B cell (primary cell): ENCODE results near the gene ULK1. TPM values are rescaled to one million over a fixed set of nuclear protein-coding genes. Genes with fewer than 3 reads are reported as not detected.

Source experiments
- ATAC-seq: fragments of 200-7000 bp; cut with Tn5 transposase; one replicate; pipeline ENCODE4 v1.10.0; 2021; ENCODE audit warnings: low read depth, mild to moderate bottlenecking, moderate number of reproducible peaks, moderate library complexity
- CTCF ChIA-PET: fragments of 350-600 bp; sonication (Branson Sonifier 250); formaldehyde crosslinking; loops from one replicate; lab custom pipeline; 2021; ENCODE audit warnings: antibody characterized with exemption, inconsistent platforms; lab: Charles Lee
- POLR2A ChIA-PET: fragments of 350-600 bp; sonication (Branson Sonifier 250); formaldehyde crosslinking; loops from one replicate; lab custom pipeline; 2021; ENCODE audit warnings: antibody characterized with exemption; lab: Charles Lee
- DNase-seq: peaks from one replicate; pipeline ENCODE4 v3.0.0; 2013
- H2AFZ ChIP-seq: 2 replicates; pipeline ENCODE4 v1.6.1; 2012; ENCODE audit warnings: mild to moderate bottlenecking, low read depth, low read length; ENCODE audit not compliant: insufficient read depth, poor library complexity, severe bottlenecking
- H3K27ac ChIP-seq, 2 donors: 1 replicate in 1 of 2; 2 replicates in 1 of 2; pipeline ENCODE4 v1.5.1; 2012 to 2013; ENCODE audit warnings: low read length in 2 of 2, mild to moderate bottlenecking in 2 of 2, moderate library complexity in 1 of 2
- H3K27me3 ChIP-seq, 4 experiments: fragments of 200-600 bp in 1 of 4; sonication (generic) in 1 of 4; replicated peaks in 1 of 4; 1 replicate in 2 of 4; 2 replicates in 2 of 4; pipeline versions ENCODE4 v1.6.1 to v1.7.0; 2013 to 2016; ENCODE audit warnings: low read length in 3 of 4, mild to moderate bottlenecking in 2 of 4, mixed read lengths in 1 of 4, moderate library complexity in 1 of 4; ENCODE audit not compliant: insufficient read depth in 4 of 4, control insufficient read depth in 3 of 4; ENCODE audit errors: control extremely low read depth in 1 of 4
- H3K36me3 ChIP-seq, 2 experiments: replicated peaks in 1 of 2; 1 replicate in 1 of 2; 2 replicates in 1 of 2; pipeline versions ENCODE4 v1.6.1 to v1.7.1; 2013; ENCODE audit warnings: low read length in 1 of 2; ENCODE audit not compliant: insufficient read depth in 2 of 2, control insufficient read depth in 1 of 2; ENCODE audit errors: control extremely low read depth in 1 of 2, extremely low read depth in 1 of 2
- H3K4me1 ChIP-seq, 2 donors: fragments of 200-600 bp in 1 of 2; sonication (generic) in 1 of 2; 1 replicate in 1 of 2; 2 replicates in 1 of 2; pipeline versions ENCODE4 v1.5.1 to v1.6.1; 2013 to 2017; ENCODE audit warnings: low read length in 2 of 2; ENCODE audit not compliant: control insufficient read depth in 2 of 2, insufficient read depth in 2 of 2
- H3K4me2 ChIP-seq: replicated peaks from 2 replicates; pipeline ENCODE3; 2012; ENCODE audit warnings: mild to moderate bottlenecking, low read depth, low read length; ENCODE audit not compliant: poor library complexity, severe bottlenecking
- H3K4me3 ChIP-seq, 5 experiments: fragments of 200-600 bp in 1 of 5; sonication (generic) in 1 of 5; 1 replicate in 3 of 5; 2 replicates in 2 of 5; pipeline versions ENCODE4 v1.5.1 to v1.7.0; 2011 to 2016; ENCODE audit warnings: low read length in 4 of 5, mild to moderate bottlenecking in 4 of 5, low read depth in 2 of 5, control low read depth in 1 of 5, moderate library complexity in 1 of 5; ENCODE audit not compliant: insufficient read depth in 1 of 5; ENCODE audit errors: control extremely low read depth in 1 of 5, extremely low read depth in 1 of 5
- H3K79me2 ChIP-seq: fragments of 200-600 bp; sonication (generic); one replicate; pipeline ENCODE4 v1.6.0; 2016; ENCODE audit warnings: low read length; ENCODE audit not compliant: control insufficient read depth, insufficient read depth
- H3K9ac ChIP-seq: fragments of 200-600 bp; sonication (generic); 2 replicates; pipeline ENCODE4 v1.6.1; 2017; ENCODE audit warnings: mild to moderate bottlenecking, low read length, moderate library complexity
- H3K9me3 ChIP-seq, 3 donors: one replicate each; pipeline versions ENCODE4 v1.6.1 to v1.7.1; 2013; ENCODE audit warnings: low read length in 2 of 3; ENCODE audit not compliant: control insufficient read depth in 2 of 3, insufficient read depth in 1 of 3; ENCODE audit errors: control extremely low read depth in 1 of 3
- H4K20me1 ChIP-seq: 2 replicates; pipeline ENCODE4 v1.6.0; 2012; ENCODE audit warnings: mild to moderate bottlenecking, low read length; ENCODE audit not compliant: insufficient read depth, control insufficient read depth, poor library complexity, severe bottlenecking
- H3K27ac Mint-ChIP-seq: one replicate; pipeline ENCODE4 v1.8.0; 2021; ENCODE audit warnings: mixed read lengths
- H3K27me3 Mint-ChIP-seq: one replicate; pipeline ENCODE4 v1.8.0; 2021; ENCODE audit warnings: mixed read lengths
- H3K4me1 Mint-ChIP-seq: one replicate; pipeline ENCODE4 v1.8.0; 2021; ENCODE audit warnings: mixed read lengths
- H3K4me3 Mint-ChIP-seq: one replicate; pipeline ENCODE4 v1.8.0; 2021; ENCODE audit warnings: mixed read lengths
- H3K9me3 Mint-ChIP-seq: one replicate; pipeline ENCODE4 v1.8.0; 2022; ENCODE audit warnings: mixed read lengths; ENCODE audit not compliant: insufficient read depth
- EZH2 ChIP-seq: IDR thresholded peaks from 2 replicates; pipeline ENCODE4 v1.6.1; 2012; ENCODE audit warnings: borderline replicate concordance, low read depth, mild to moderate bottlenecking, moderate library complexity, low read length; ENCODE audit not compliant: insufficient read depth, poor library complexity, severe bottlenecking
- WGBS: methylation state at CpG from one replicate; pipeline ENCODE4 v1.1.5; 2013; ENCODE audit warnings: missing lambda C conversion rate; ENCODE audit not compliant: insufficient coverage; 5-methylcytosine and 5-hydroxymethylcytosine counted together
- intact Hi-C: fragments of 100-400 bp; cut with micrococcal nuclease; formaldehyde crosslinking; loops from one replicate; pipeline ENCODE4 v1.10.0; 2022
- polyA minus RNA-seq: library from RNA; depleted of rRNA, polyadenylated mRNA; stranded (reverse); fragments of >200 nt; gene quantifications from 2 replicates; pipeline ENCODE4 v1.2.3, GENCODE V29; 2012
- polyA plus RNA-seq: library from polyadenylated mRNA; depleted of rRNA; stranded (reverse); fragments of >200 nt; gene quantifications from 2 replicates; pipeline ENCODE4 v1.2.3, GENCODE V29; 2012
- total RNA-seq, 2 donors: library from RNA; stranded (reverse); fragments of 120-200 nt in 1 of 2; gene quantifications; 1 replicate in 1 of 2; 2 replicates in 1 of 2; pipeline versions ENCODE4 v1.2.3 to v1.2.4, GENCODE V29; 2013 to 2022
- TF ChIP-seq, protein P1 (sequence below): fragments of 200-600 bp; IDR thresholded peaks from one replicate; pipeline ENCODE4 v1.8.0; 2022; ENCODE audit warnings: antibody characterized with exemption, mild to moderate bottlenecking

ULK1 gene
- total RNA-seq: 59.5 and 83.3 TPM in 2 replicates
- total RNA-seq (2013): 5.3 TPM
- 38.9 and 67.3 TPM in 2 replicates for polyA plus RNA-seq
- polyA minus RNA-seq: 18.6 and 48.6 TPM in 2 replicates

DNA sequence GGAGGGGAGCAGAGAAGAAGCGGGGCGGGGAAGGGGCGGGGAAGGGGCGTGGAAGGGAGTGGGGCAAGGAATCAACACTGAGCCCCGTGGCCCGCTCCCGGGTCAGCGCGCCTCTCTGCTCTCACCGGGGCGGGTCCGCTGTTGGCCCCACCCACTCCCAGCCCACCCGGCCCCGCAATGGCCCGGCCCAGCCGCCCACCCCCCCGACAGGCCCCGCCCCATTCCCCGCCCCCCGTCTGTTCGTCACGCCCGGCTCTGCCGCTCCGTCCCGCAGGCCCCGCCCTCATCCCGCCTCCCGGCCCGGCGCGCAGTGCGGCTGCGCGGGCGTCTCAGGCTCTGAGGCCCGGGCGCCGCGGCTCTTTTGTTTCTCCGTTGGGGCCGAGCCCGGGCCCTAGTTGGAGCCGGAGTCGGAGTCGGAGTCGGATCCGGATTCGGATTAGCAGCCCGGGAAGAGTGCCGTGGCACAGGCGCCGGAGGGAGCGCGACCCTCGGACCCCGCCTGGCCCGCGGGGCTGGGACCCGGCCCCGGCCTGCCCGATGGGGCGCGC is at the start of gene ULK1:
TSS of gene ULK1 (plus strand) at position 310 of the 548 bp plus-strand sequence. CDS start 380 bp downstream, outside the sequence.
- peaks cover 29% of the 10 kb centered on the region for H4K20me1 ChIP-seq
- Mint-ChIP-seq H3K27ac (peak within 1 kb of the TSS; percentile 88), H3K9me3 (no peaks in the 10 kb centered on the region), H3K4me1 (peaks cover 21% of the 10 kb centered on the region), H3K4me3 (peak within 1 kb of the TSS; percentile 91), H3K27me3 (peaks cover 4% of the 10 kb centered on the region)
- peak within 1 kb of the TSS; percentile 98 for H3K4me2 ChIP-seq
- peaks cover 18 to 23% of the 10 kb centered on the region in 2 donors for H3K4me1 ChIP-seq
- POLR2A ChIA-PET: no interaction called here
- H2AFZ ChIP-seq: peak within 1 kb of the TSS; percentile 73
- H3K9me3 ChIP-seq: peaks cover 0 to 4% (median 0%) of the 10 kb centered on the region in 3 donors
- CTCF ChIA-PET: no interaction called here
- H3K79me2 ChIP-seq: peaks cover 39% of the 10 kb centered on the region
- H3K9ac ChIP-seq: peak within 1 kb of the TSS; percentile 72
- peaks cover 2 to 8% of the 10 kb centered on the region in 2 experiments for H3K36me3 ChIP-seq
- no peaks in the 10 kb centered on the region for H3K27me3 ChIP-seq
- peak within 1 kb of the TSS; percentile 6 to 69 for H3K27ac ChIP-seq
- intact Hi-C loops: loop anchor here (1.0 to 10.0 kb wide), 3 partner anchors 35 to 130 kb away; partner anchors contain the start of genes EP400 and PUS1
- under 1% methylated on average over 47 of the region's 64 CpGs for WGBS
- H3K4me3 ChIP-seq: peak within 1 kb of the TSS; percentile 49 to 74 (median 59)
- no peak for TF ChIP-seq EZH2
- TF ChIP-seq, protein P1, sequence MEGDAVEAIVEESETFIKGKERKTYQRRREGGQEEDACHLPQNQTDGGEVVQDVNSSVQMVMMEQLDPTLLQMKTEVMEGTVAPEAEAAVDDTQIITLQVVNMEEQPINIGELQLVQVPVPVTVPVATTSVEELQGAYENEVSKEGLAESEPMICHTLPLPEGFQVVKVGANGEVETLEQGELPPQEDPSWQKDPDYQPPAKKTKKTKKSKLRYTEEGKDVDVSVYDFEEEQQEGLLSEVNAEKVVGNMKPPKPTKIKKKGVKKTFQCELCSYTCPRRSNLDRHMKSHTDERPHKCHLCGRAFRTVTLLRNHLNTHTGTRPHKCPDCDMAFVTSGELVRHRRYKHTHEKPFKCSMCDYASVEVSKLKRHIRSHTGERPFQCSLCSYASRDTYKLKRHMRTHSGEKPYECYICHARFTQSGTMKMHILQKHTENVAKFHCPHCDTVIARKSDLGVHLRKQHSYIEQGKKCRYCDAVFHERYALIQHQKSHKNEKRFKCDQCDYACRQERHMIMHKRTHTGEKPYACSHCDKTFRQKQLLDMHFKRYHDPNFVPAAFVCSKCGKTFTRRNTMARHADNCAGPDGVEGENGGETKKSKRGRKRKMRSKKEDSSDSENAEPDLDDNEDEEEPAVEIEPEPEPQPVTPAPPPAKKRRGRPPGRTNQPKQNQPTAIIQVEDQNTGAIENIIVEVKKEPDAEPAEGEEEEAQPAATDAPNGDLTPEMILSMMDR: no peak
- ATAC-seq (peak; percentile 80), DNase-seq (peak; percentile 91)

DNA sequence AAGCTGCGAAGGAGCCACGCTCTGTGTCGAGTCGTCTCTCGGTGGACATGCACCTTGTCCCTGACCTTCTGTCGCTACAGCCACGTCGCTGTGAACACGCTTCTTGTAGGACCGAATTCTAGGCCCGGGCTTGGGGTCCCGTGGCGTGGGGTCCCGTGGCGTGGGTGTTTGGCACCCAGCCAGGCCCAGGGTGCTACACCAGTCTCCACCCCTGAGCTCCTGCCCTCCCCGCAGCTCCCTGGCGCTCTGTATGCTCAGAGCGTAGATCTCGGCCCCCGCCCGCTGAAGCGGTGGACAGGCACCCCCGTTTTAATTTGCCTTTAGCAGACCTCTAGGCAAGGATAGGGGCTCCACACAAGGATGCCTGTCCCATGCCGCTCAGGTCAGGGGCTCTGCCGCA is 49.8 kb upstream of the ULK1 start:
- no peak overlapping the region for H2AFZ ChIP-seq
- no peaks in the 10 kb centered on the region for H3K27me3 ChIP-seq
- TF ChIP-seq, protein P1: no peak
- no peak for TF ChIP-seq EZH2
- H4K20me1 ChIP-seq: no peaks in the 10 kb centered on the region
- Mint-ChIP-seq H3K27ac (no peak overlapping the region), H3K9me3 (no peaks in the 10 kb centered on the region), H3K27me3 (no peaks in the 10 kb centered on the region), H3K4me3 (no peak overlapping the region), H3K4me1 (no peaks in the 10 kb centered on the region)
- no peak overlapping the region for H3K4me3 ChIP-seq
- intact Hi-C loops: no loop called here
- H3K9ac ChIP-seq: no peak overlapping the region
- DNase-seq (no peak), ATAC-seq (no peak)
- H3K36me3 ChIP-seq: peaks cover 0 to 28% of the 10 kb centered on the region in 2 experiments
- H3K4me1 ChIP-seq: no peaks in the 10 kb centered on the region
- no peak overlapping the region for H3K4me2 ChIP-seq
- H3K9me3 ChIP-seq: no peaks in the 10 kb centered on the region
- H3K79me2 ChIP-seq: no peaks in the 10 kb centered on the region
- 94% methylated on average over 25 of the region's 25 CpGs for WGBS
- ChIA-PET POLR2A (no interaction called here), CTCF (no interaction called here)
- no peak overlapping the region for H3K27ac ChIP-seq
